GM19240 (cell line): Measurements from ENCODE around the gene IHH.
A peak's percentile ranks its signal among the peaks of the same experiment; 100 is the strongest.

Experiments used
- DNase-seq: peaks from one replicate; pipeline ENCODE4 v3.0.0; 2011; ENCODE audit warnings: low spot score; ENCODE audit not compliant: insufficient read length

The IHH gene

GRCh38 chr2:219060821-219061791, at the start of gene IHH:
IHH (minus strand) TSS chr2:219060921; CDS start chr2:219060467, 454 bp downstream.
- DNase-seq, result no peak

DNA sequence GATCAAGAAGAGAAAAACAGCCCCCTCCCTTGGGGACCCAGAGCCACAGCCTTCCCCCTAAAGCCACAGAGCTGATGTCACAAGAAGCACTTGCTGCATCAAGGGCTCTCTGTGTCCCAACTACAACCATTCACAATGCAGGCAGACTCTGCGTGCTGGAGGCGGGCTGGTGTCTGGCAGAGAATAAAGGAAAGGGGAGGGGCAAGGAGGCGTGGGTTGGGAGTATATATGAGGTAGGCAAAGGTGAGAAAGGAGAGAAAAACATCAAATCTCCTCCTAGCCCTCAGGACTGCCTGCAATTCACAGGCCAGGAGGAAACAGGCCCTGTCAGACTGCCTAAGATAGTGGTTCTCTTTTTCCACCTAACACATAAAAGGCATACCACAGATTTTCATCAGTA, 48.8 kb upstream of the IHH start:
- no peak for DNase-seq

GRCh38 chr2:219107758-219108157, 47.0 kb upstream of the IHH start:
- no peak for DNase-seq

DNA sequence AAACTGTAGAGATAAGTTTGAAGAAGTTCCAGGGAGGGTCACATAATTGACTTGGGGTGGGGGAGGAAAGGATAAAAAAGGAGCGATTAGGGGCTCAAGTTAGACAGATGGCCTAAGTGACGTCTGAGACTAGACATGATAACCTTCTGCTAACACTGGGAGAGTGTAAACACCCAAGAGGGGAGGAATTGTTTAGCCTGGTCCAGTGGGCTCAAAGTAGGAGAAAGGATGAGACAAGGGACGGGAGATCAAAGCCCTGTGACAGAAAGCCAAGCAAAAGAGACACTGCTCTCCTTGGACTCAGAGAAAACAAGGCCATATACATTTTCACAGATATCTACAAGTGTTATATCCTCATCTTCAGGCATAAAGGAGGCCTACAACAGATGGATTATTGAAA, 45.5 kb upstream of the IHH start:
- no peak for DNase-seq

GRCh38 chr2:219104107-219105035, 43.6 kb upstream of the IHH start:
- peak; percentile 29 for DNase-seq

GRCh38 chr2:219099329-219099728, 38.6 kb upstream of the IHH start:
- no peak for DNase-seq

DNA sequence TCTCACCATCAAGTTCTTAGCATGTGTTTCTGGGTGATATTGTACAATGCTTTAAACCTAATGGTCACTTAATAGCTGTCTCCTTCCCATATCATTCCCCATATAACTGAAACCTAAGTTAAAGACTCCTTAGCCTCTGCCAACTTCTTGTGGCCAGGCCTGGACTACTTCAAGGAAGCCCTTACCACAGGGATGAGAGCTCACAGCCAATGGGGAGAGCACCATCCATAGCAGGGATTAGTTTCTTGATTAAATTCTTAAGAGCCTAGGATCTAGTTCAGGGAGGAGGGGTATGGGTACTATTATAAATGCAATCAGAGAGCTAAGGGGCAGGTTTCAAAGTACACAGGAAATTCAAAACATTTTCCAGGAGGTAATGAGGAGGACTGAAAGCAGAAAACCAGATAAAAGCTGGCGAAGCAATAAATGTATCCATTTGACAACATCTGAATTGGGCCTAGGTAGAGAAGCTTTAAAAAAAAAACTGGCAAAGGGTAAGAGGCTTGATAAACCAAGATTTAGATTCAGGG, 34.8 kb upstream of the IHH start:
- no peak for DNase-seq

GRCh38 chr2:219094171-219094570, 33.5 kb upstream of the IHH start:
- no peak for DNase-seq

GRCh38 chr2:219090436-219091299, 29.9 kb upstream of the IHH start:
- no peak for DNase-seq

GRCh38 chr2:219089330-219089729, 28.6 kb upstream of the IHH start:
- no peak for DNase-seq

GRCh38 chr2:219087848-219088247, 27.1 kb upstream of the IHH start:
- DNase-seq, result no peak

DNA sequence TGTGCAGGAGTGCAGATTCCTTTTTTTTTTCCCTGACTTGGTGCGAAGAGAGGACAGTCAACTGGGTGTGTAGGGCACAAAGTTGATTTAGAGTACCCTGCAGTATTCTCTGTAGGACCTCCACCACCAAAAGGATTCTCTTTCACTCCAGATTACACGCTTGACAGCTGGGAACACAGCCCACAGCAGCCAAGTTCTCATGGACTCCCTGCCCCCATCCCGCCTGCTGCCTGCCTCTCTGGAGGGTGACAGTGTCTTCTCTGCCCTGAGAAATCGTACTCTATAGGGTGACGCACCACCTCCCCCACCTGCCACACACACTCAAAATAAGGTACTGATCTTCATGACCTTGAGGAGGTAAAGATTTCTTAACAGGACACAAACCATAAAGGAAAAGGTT, 26.6 kb upstream of the IHH start:
- no peak for DNase-seq

DNA sequence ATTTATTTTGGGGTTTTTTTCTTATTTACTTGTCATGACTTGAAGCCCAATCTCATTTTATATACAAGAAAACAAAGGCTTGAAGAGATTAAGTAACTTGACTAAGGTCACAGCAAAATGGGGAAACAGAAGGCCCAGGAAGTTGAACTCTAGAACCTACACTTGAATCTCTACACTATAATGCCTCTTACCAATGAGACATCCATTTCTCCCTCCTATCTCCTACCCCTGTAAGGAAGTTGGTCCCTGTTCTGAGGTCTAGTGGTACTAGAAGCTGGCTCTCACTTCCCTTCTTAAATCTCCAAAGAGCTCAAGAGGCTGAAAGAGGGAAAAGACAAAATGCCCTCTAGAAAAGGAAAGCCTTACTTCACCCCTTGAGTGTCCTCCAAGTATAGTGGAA, 25.5 kb upstream of the IHH start:
- no peak for DNase-seq

- no peak for DNase-seq
These were observed 24.1 kb upstream of the IHH start for GRCh38 chr2:219084791-219085190.

DNA sequence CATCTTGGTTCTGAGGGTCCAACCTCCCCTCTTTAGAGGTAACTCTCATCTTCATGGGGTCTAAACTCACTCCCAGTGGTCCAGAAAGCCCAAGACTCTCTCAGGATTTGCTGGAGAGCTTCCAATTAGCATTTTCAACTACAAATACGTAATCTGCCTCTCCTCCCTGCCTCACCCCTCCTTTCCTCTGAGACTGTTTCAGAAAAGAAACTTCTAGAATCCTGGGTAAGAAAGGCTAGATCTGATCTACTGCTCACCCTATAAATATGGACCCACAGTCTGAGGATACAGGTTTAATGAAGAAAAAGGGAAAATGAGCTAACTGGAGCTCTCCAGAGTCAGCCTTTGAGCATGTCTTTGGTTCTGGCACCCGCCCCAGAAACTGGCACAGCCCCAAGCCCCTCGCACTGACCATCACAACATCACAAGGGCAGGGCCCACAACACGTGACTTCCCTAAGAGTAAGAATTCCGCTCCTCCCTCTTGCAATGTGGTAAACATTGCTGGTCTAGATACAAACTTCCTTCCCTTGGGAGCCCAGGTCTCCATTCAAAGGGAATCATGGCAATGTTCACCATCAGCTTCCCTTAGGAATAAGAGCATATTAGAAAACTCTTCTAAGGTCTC, 21.7 kb upstream of the IHH start:
- DNase-seq, result no peak

DNA sequence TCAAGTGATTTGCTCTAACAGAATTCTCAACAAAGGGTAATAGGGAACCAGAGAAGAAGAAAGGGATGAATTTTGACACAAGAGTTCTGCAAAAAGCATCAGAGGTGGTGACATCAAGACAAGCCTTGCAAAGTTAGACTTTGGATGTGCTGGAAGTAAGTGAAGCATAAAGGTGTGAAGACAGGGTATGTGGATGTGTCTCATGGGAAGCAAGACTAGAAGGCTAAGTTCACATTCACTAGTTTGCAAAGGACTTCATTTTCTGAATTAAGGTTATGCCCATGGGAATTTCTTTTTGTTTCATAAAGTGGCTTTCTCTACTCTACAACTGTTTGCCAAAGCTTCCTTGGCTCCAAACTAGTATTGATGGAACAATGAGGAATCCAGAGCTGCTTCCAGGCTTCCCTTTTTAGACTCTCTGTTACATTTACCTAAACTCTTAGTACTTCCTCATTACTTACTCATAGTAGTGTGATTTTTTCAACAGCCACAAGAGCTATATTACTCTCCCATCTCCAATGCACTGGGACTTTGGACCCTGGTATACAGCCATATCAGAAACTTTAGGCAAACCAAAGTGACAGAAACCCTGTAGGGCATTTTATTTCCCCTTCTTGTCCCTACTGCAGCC, 21.1 kb upstream of the IHH start:
- no peak for DNase-seq

GRCh38 chr2:219081096-219081495, 20.4 kb upstream of the IHH start:
- no peak for DNase-seq

DNA sequence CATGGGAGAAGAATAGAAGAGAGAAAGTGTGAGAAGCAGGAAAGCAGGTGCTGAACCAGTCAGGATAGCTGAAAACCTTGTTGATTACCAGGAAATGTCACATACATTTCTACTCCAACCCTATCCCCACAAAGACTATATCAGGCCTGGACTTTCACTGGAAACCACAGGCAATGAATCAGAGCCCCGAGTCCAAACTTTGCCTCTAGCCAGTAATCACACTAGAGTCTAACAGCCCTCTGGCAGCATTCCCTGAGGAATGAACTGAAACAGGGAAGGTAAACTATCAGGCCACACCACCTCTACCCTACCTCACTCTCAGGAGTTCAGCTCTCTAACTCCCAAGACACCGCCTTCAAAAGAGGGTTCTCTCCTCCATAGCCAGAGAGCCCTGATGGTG, 18.7 kb upstream of the IHH start:
- no peak for DNase-seq

DNA sequence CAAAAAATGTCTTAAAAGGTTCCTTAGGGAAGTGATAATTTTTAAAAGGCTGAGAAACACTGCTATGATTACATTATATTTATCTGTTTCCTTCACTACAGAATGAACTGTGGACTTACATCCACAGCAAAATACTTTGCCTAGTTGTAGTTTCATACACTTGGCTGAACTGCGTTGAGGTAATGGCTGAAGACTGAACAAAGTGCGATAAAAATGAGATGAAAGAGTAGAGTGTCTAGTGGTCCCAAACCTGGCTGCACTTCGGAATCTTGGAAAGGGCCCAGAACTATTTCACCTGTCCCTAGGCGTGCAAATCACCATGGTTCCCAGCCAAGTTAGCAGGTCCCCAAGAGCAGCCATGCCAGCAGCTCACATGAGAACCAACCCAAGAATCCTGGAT, 18.2 kb upstream of the IHH start:
- DNase-seq, result no peak

- no peak for DNase-seq
These were observed 17.4 kb upstream of the IHH start for GRCh38 chr2:219078126-219078525.
